ENCODE measurements around the gene ZBTB7C.

ZBTB7C gene

GRCh38 chr18:48183613-48184012 is 225.6 kb downstream of the ZBTB7C start:
- Mint-ChIP-seq H3K27me3 (peaks cover 26% of the 10 kb centered on the region), H3K9me3 (no peaks in the 10 kb centered on the region), H3K4me3 (no peak overlapping the region), H3K36me3 (ENCODE audit: low read depth) (no peaks in the 10 kb centered on the region), H3K27ac (no peak overlapping the region), H3K4me1 (ENCODE audit: low read depth) (no peaks in the 10 kb centered on the region)
- no peak for DNase-seq

- H3K4me1 Mint-ChIP-seq (ENCODE audit: low read depth), result no peaks in the 10 kb centered on the region
- H3K9me3 Mint-ChIP-seq, result no peaks in the 10 kb centered on the region
- H3K4me3 Mint-ChIP-seq, result no peak overlapping the region
- H3K27ac Mint-ChIP-seq, result no peak overlapping the region
- H3K36me3 Mint-ChIP-seq (ENCODE audit: low read depth), result no peaks in the 10 kb centered on the region
- H3K27me3 Mint-ChIP-seq, result peaks cover 19% of the 10 kb centered on the region
- DNase-seq, result no peak
Observed at GRCh38 chr18:48182779-48183178, 226.4 kb downstream of the ZBTB7C start.

GRCh38 chr18:48181857-48182256 is 227.3 kb downstream of the ZBTB7C start:
- Mint-ChIP-seq H3K4me1 (ENCODE audit: low read depth) (no peaks in the 10 kb centered on the region), H3K9me3 (no peaks in the 10 kb centered on the region), H3K4me3 (no peak overlapping the region), H3K27me3 (peaks cover 18% of the 10 kb centered on the region), H3K36me3 (ENCODE audit: low read depth) (no peaks in the 10 kb centered on the region), H3K27ac (no peak overlapping the region)
- no peak for DNase-seq

- Mint-ChIP-seq H3K4me3 (no peak overlapping the region), H3K27ac (no peak overlapping the region), H3K27me3 (peaks cover 17% of the 10 kb centered on the region), H3K36me3 (ENCODE audit: low read depth) (no peaks in the 10 kb centered on the region), H3K4me1 (ENCODE audit: low read depth) (no peaks in the 10 kb centered on the region), H3K9me3 (no peaks in the 10 kb centered on the region)
- DNase-seq, result no peak
Observed at GRCh38 chr18:48181087-48181823, 227.9 kb downstream of the ZBTB7C start.

GRCh38 chr18:48179666-48180065 is 229.5 kb downstream of the ZBTB7C start:
- Mint-ChIP-seq H3K4me3 (no peak overlapping the region), H3K27ac (no peak overlapping the region)
- no peak for DNase-seq

GRCh38 chr18:48179001-48179400 is 230.2 kb downstream of the ZBTB7C start:
- Mint-ChIP-seq H3K36me3 (ENCODE audit: low read depth) (no peaks in the 10 kb centered on the region), H3K4me1 (ENCODE audit: low read depth) (no peaks in the 10 kb centered on the region), H3K4me3 (no peak overlapping the region), H3K9me3 (no peaks in the 10 kb centered on the region), H3K27me3 (peaks cover 8% of the 10 kb centered on the region), H3K27ac (no peak overlapping the region)
- no peak for DNase-seq

More at GRCh38 chr18:48179666-48180065, 229.5 kb downstream of the ZBTB7C start:
- Mint-ChIP-seq H3K27me3 (peaks cover 7% of the 10 kb centered on the region), H3K4me1 (ENCODE audit: low read depth) (no peaks in the 10 kb centered on the region), H3K36me3 (ENCODE audit: low read depth) (no peaks in the 10 kb centered on the region), H3K9me3 (no peaks in the 10 kb centered on the region)

GRCh38 chr18:48176909-48177308 is 232.3 kb downstream of the ZBTB7C start:
- Mint-ChIP-seq H3K27me3 (peaks cover 12% of the 10 kb centered on the region), H3K27ac (no peak overlapping the region), H3K4me3 (no peak overlapping the region), H3K9me3 (no peaks in the 10 kb centered on the region), H3K4me1 (ENCODE audit: low read depth) (no peaks in the 10 kb centered on the region), H3K36me3 (ENCODE audit: low read depth) (no peaks in the 10 kb centered on the region)
- no peak for DNase-seq

GRCh38 chr18:48173557-48173956 is 235.6 kb downstream of the ZBTB7C start:
- Mint-ChIP-seq H3K4me3 (no peak overlapping the region), H3K9me3 (no peaks in the 10 kb centered on the region), H3K27me3 (peaks cover 10% of the 10 kb centered on the region), H3K4me1 (ENCODE audit: low read depth) (no peaks in the 10 kb centered on the region), H3K27ac (no peak overlapping the region), H3K36me3 (ENCODE audit: low read depth) (no peaks in the 10 kb centered on the region)
- DNase-seq, result no peak

- no peaks in the 10 kb centered on the region for H3K9me3 Mint-ChIP-seq
- no peak overlapping the region for H3K4me3 Mint-ChIP-seq
- peaks cover 10% of the 10 kb centered on the region for H3K27me3 Mint-ChIP-seq
- no peak overlapping the region for H3K27ac Mint-ChIP-seq
- H3K4me1 Mint-ChIP-seq (ENCODE audit: low read depth), result no peaks in the 10 kb centered on the region
- no peaks in the 10 kb centered on the region for H3K36me3 Mint-ChIP-seq (ENCODE audit: low read depth)
- no peak for DNase-seq
Observed at GRCh38 chr18:48172226-48173006, 236.8 kb downstream of the ZBTB7C start.

- Mint-ChIP-seq H3K9me3 (no peaks in the 10 kb centered on the region), H3K27ac (no peak overlapping the region), H3K4me3 (no peak overlapping the region), H3K27me3 (peaks cover 14% of the 10 kb centered on the region), H3K4me1 (ENCODE audit: low read depth) (peaks cover 4% of the 10 kb centered on the region), H3K36me3 (ENCODE audit: low read depth) (no peaks in the 10 kb centered on the region)
- no peak for DNase-seq
Observed at GRCh38 chr18:48171490-48172188, 237.5 kb downstream of the ZBTB7C start.

GRCh38 chr18:48170651-48171050 is 238.5 kb downstream of the ZBTB7C start:
- Mint-ChIP-seq H3K4me3 (no peak overlapping the region), H3K4me1 (ENCODE audit: low read depth) (peaks cover 4% of the 10 kb centered on the region), H3K27me3 (peaks cover 16% of the 10 kb centered on the region), H3K27ac (no peak overlapping the region), H3K36me3 (ENCODE audit: low read depth) (no peaks in the 10 kb centered on the region), H3K9me3 (no peaks in the 10 kb centered on the region)
- no peak for DNase-seq

- no peak overlapping the region for H3K27ac Mint-ChIP-seq
- no peaks in the 10 kb centered on the region for H3K36me3 Mint-ChIP-seq (ENCODE audit: low read depth)
- no peak for DNase-seq
- no peaks in the 10 kb centered on the region for H3K9me3 Mint-ChIP-seq
- no peak overlapping the region for H3K4me3 Mint-ChIP-seq
- peaks cover 16% of the 10 kb centered on the region for H3K27me3 Mint-ChIP-seq
- H3K4me1 Mint-ChIP-seq (ENCODE audit: low read depth), result peaks cover 4% of the 10 kb centered on the region
Observed at GRCh38 chr18:48168861-48169260, 240.3 kb downstream of the ZBTB7C start.

- Mint-ChIP-seq H3K27me3 (peaks cover 16% of the 10 kb centered on the region), H3K36me3 (ENCODE audit: low read depth) (no peaks in the 10 kb centered on the region), H3K27ac (no peak overlapping the region), H3K4me3 (no peak overlapping the region), H3K4me1 (ENCODE audit: low read depth) (peaks cover 4% of the 10 kb centered on the region), H3K9me3 (no peaks in the 10 kb centered on the region)
- no peak for DNase-seq
Observed at GRCh38 chr18:48167897-48168253, 241.3 kb downstream of the ZBTB7C start.

- no peaks in the 10 kb centered on the region for H3K36me3 Mint-ChIP-seq (ENCODE audit: low read depth)
- no peaks in the 10 kb centered on the region for H3K9me3 Mint-ChIP-seq
- H3K27me3 Mint-ChIP-seq, result peaks cover 22% of the 10 kb centered on the region
- H3K4me3 Mint-ChIP-seq, result no peak overlapping the region
- H3K27ac Mint-ChIP-seq, result no peak overlapping the region
- DNase-seq, result no peak
- peaks cover 6% of the 10 kb centered on the region for H3K4me1 Mint-ChIP-seq (ENCODE audit: low read depth)
Observed at GRCh38 chr18:48166336-48166875, 242.8 kb downstream of the ZBTB7C start.

Data from activated T-cell treated with anti-CD3 and anti-CD28 coated beads, Interleukin-2, amount 50 U/mL, for 24 hours (primary cell).